Activated CD4-positive, alpha-beta T cell treated with anti-CD3 and anti-CD28 coated beads for 36 hours (primary cell): ENCODE measurements around the gene PIGV. TPM values are rescaled to one million over a fixed set of nuclear protein-coding genes. Genes with fewer than 3 reads are reported as not detected.
A peak's percentile ranks its signal among the peaks of the same experiment; 100 is the strongest.

Experiments
- ATAC-seq: fragments of 200-7000 bp; cut with Tn5 transposase; one replicate; pipeline ENCODE4 v1.10.0; 2021; ENCODE audit warnings: mild to moderate bottlenecking, moderate library complexity
- CTCF ChIA-PET: fragments of 350-600 bp; sonication (Branson Sonifier 250); formaldehyde crosslinking; loops from one replicate; lab custom pipeline; 2021; ENCODE audit warnings: antibody characterized with exemption; lab: Charles Lee
- POLR2A ChIA-PET: fragments of 350-600 bp; sonication (Branson Sonifier 250); formaldehyde crosslinking; loops from one replicate; lab custom pipeline; 2021; ENCODE audit warnings: antibody characterized with exemption, inconsistent platforms; lab: Charles Lee
- DNase-seq: peaks from one replicate; pipeline ENCODE4 v3.0.0-alpha.2; 2020
- H3K27ac Mint-ChIP-seq: one replicate; pipeline ENCODE4 v1.8.0; 2021; ENCODE audit warnings: mixed read lengths
- H3K27me3 Mint-ChIP-seq: one replicate; pipeline ENCODE4 v1.8.0; 2021; ENCODE audit warnings: mixed read lengths
- H3K36me3 Mint-ChIP-seq: one replicate; pipeline ENCODE4 v1.8.0; 2021; ENCODE audit warnings: low read depth, mixed read lengths
- H3K4me1 Mint-ChIP-seq: one replicate; pipeline ENCODE4 v1.8.0; 2021; ENCODE audit warnings: mixed read lengths
- H3K4me3 Mint-ChIP-seq: one replicate; pipeline ENCODE4 v1.8.0; 2021; ENCODE audit warnings: mild to moderate bottlenecking, moderate library complexity, mixed read lengths
- H3K9me3 Mint-ChIP-seq: one replicate; pipeline ENCODE4 v1.8.0; 2021; ENCODE audit warnings: low read depth, mixed read lengths
- intact Hi-C, 2 experiments: fragments of 100-400 bp; cut with DNase I in 1 of 2; cut with micrococcal nuclease in 1 of 2; formaldehyde crosslinking; loops; one replicate each; pipeline versions ENCODE4 v1.14.2 to v1.15.1; 2022 to 2024; cut with DNase I, micrococcal nuclease
- total RNA-seq, 2 experiments: library from RNA; stranded (reverse); gene quantifications; one replicate each; pipeline ENCODE4 v1.2.3, GENCODE V29; 2021

Gene PIGV
- total RNA-seq, 2 experiments from 2014 or later = 12.0 to 17.2 TPM

DNA sequence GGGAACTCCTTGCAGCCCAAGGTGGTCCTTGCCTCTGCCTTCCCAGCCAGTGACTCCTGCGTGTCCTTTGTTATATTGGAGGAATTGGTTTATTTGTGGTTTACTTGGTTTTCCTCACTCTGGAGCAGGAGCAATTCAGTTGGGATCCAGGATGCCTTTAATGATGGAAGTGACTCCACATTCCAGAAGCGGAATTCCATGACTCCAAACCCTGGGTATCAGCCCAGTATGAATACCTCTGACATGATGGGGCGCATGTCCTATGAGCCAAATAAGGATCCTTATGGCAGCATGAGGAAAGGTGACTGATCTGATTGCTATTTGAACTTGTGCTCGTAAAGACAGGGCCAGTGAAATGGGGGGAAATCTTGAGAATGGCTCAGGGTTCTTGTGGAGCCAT, 15.1 kb upstream of the PIGV start:
- H3K4me1 Mint-ChIP-seq = peaks cover 21% of the 10 kb centered on the region
- POLR2A ChIA-PET = interaction anchor here (1.2 kb wide), 1 partner anchor 9 kb away, joined by 3 read pairs; no protein-coding TSS in a partner anchor
- ATAC-seq (no peak), DNase-seq (no peak)
- no peaks in the 10 kb centered on the region for H3K27me3 Mint-ChIP-seq
- H3K36me3 Mint-ChIP-seq = peaks cover 79% of the 10 kb centered on the region
- CTCF ChIA-PET = no interaction called here
- no peaks in the 10 kb centered on the region for H3K9me3 Mint-ChIP-seq
- H3K27ac Mint-ChIP-seq = peak overlapping the region; percentile 26
- intact Hi-C loops = no loop called here
- no peak overlapping the region for H3K4me3 Mint-ChIP-seq

DNA sequence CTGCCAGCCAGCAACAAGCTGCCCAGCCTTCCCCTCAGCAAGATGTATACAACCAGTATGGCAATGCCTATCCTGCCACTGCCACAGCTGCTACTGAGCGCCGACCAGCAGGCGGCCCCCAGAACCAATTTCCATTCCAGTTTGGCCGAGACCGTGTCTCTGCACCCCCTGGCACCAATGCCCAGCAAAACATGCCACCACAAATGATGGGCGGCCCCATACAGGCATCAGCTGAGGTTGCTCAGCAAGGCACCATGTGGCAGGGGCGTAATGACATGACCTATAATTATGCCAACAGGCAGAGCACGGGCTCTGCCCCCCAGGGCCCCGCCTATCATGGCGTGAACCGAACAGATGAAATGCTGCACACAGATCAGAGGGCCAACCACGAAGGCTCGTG, 13.3 kb upstream of the PIGV start:
- no peak overlapping the region for H3K4me3 Mint-ChIP-seq
- intact Hi-C loops = no loop called here
- no peaks in the 10 kb centered on the region for H3K27me3 Mint-ChIP-seq
- H3K4me1 Mint-ChIP-seq = peaks cover 19% of the 10 kb centered on the region
- ATAC-seq (no peak), DNase-seq (no peak)
- H3K36me3 Mint-ChIP-seq = peaks cover 79% of the 10 kb centered on the region
- ChIA-PET POLR2A (no interaction called here), CTCF (no interaction called here)
- H3K27ac Mint-ChIP-seq = no peak overlapping the region
- H3K9me3 Mint-ChIP-seq = no peaks in the 10 kb centered on the region

DNA sequence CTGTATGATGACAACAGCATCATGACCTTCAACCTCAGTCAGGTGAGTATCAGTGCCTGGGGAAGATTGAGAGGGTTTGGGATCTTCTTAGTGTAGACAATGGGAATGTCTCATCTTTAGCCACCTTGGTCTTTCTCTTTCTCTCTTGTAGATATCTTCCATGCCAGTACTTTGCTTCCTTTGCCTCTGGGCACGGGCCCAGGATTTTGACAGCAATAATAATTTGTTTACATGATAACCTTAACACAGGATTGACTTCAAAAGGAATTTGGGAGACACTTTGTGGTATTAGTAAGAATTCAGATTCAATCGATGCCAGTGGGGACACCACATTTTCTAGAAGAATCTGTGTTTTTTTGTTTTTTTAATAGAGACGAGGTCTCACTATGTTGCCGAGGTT, 12.1 kb upstream of the PIGV start:
- H3K4me1 Mint-ChIP-seq = peaks cover 20% of the 10 kb centered on the region
- H3K27ac Mint-ChIP-seq = peak overlapping the region; percentile 27
- H3K36me3 Mint-ChIP-seq = peaks cover 76% of the 10 kb centered on the region
- CTCF ChIA-PET = no interaction called here
- no peak overlapping the region for H3K4me3 Mint-ChIP-seq
- POLR2A ChIA-PET = no interaction called here
- H3K9me3 Mint-ChIP-seq = no peaks in the 10 kb centered on the region
- no peak for ATAC-seq
- H3K27me3 Mint-ChIP-seq = no peaks in the 10 kb centered on the region
- intact Hi-C loops = no loop called here
- DNase-seq = no peak

DNA sequence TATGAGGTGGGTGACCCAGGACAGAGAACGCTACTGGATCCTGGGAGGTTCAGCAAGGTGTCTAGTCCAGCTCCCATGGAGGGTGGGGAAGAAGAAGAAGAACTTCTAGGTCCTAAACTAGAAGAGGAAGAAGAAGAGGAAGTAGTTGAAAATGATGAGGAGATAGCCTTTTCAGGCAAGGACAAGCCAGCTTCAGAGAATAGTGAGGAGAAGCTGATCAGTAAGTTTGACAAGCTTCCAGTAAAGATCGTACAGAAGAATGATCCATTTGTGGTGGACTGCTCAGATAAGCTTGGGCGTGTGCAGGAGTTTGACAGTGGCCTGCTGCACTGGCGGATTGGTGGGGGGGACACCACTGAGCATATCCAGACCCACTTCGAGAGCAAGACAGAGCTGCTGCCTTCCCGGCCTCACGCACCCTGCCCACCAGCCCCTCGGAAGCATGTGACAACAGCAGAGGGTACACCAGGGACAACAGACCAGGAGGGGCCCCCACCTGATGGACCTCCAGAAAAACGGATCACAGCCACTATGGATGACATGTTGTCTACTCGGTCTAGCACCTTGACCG, 8.6 kb upstream of the PIGV start:
- intact Hi-C loops = no loop called here
- no peaks in the 10 kb centered on the region for H3K9me3 Mint-ChIP-seq
- ChIA-PET CTCF (interaction anchor here (0.7 to 2.2 kb wide), 7 partner anchors 11 to 177 kb away, joined by 3 to 9 read pairs (median 4); no protein-coding TSS in a partner anchor), POLR2A (interaction anchor here (1.1 kb wide), 1 partner anchor 87 kb away, joined by 7 read pairs; no protein-coding TSS in a partner anchor)
- no peak overlapping the region for H3K4me3 Mint-ChIP-seq
- ATAC-seq = no peak
- peaks cover 19% of the 10 kb centered on the region for H3K4me1 Mint-ChIP-seq
- no peak for DNase-seq
- no peaks in the 10 kb centered on the region for H3K27me3 Mint-ChIP-seq
- peak overlapping the region; percentile 39 for H3K27ac Mint-ChIP-seq
- peaks cover 68% of the 10 kb centered on the region for H3K36me3 Mint-ChIP-seq

DNA sequence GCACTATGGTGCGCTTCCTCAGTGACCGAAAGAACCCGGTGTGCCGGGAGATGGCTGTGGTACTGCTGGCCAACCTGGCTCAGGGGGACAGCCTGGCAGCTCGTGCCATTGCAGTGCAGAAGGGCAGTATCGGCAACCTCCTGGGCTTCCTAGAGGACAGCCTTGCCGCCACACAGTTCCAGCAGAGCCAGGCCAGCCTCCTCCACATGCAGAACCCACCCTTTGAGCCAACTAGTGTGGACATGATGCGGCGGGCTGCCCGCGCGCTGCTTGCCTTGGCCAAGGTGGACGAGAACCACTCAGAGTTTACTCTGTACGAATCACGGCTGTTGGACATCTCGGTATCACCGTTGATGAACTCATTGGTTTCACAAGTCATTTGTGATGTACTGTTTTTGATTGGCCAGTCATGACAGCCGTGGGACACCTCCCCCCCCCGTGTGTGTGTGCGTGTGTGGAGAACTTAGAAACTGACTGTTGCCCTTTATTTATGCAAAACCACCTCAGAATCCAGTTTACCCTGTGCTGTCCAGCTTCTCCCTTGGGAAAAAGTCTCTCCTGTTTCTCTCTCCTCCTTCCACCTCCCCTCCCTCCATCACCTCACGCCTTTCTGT, 7.3 kb upstream of the PIGV start:
- ATAC-seq = no peak
- peak overlapping the region; percentile 35 for H3K27ac Mint-ChIP-seq

DNA sequence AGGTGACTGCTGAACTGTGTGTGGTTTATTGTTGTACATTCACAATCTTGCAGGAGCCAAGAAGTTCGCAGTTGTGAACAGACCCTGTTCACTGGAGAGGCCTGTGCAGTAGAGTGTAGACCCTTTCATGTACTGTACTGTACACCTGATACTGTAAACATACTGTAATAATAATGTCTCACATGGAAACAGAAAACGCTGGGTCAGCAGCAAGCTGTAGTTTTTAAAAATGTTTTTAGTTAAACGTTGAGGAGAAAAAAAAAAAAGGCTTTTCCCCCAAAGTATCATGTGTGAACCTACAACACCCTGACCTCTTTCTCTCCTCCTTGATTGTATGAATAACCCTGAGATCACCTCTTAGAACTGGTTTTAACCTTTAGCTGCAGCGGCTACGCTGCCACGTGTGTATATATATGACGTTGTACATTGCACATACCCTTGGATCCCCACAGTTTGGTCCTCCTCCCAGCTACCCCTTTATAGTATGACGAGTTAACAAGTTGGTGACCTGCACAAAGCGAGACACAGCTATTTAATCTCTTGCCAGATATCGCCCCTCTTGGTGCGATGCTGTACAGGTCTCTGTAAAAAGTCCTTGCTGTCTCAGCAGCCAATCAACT, 6.4 kb upstream of the PIGV start:
- H3K9me3 Mint-ChIP-seq = no peaks in the 10 kb centered on the region

More for the DNA sequence above, 7.3 kb upstream of the PIGV start:
- Mint-ChIP-seq H3K4me3 (no peak overlapping the region), H3K4me1 (peaks cover 25% of the 10 kb centered on the region), H3K9me3 (no peaks in the 10 kb centered on the region), H3K36me3 (peaks cover 56% of the 10 kb centered on the region), H3K27me3 (no peaks in the 10 kb centered on the region)
- intact Hi-C loops = no loop called here
- POLR2A ChIA-PET = no interaction called here
- peak; percentile 26 for DNase-seq
- CTCF ChIA-PET = interaction anchor here (2.2 kb wide), 1 partner anchor 10 kb away, joined by 9 read pairs; no protein-coding TSS in a partner anchor

DNA sequence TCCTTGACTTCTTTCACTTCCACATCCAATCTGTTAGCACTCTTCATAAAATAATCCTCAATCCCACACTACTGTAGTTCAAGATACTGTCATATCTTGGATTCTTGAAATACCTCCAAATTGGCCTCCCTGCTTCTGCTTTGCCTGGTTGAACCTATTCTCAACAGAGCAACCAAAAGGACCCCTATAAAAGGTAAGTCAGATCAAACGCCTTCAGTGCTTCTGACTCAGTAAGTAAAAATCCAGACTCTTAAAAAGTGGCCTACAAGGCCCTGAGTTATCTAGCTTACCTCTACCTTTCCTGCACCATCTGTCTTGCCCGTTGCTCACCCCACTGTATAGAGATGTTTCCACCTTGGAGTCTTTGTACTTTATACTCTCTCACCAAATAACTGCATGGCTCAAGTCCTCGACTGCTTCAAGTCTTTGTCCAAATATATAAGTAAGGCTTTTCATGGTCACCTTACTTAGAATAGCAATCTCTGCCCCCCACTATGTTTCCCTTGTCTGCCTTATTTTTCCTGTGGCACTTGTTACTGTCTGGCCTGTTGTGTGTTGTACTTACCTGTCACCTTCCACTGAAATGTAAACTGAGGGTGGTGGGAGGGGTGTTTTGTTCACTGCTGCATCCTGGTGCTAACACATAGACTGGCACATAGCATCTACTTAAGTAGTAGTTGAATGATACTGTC, 5.1 kb upstream of the PIGV start:
- H3K4me1 Mint-ChIP-seq = peaks cover 42% of the 10 kb centered on the region
- ChIA-PET POLR2A (interaction anchor here (1.1 kb wide), 2 partner anchors 11 to 86 kb away, joined by 3 to 5 read pairs; no protein-coding TSS in a partner anchor), CTCF (no interaction called here)
- intact Hi-C loops = no loop called here
- DNase-seq (no peak), ATAC-seq (no peak)
- no peak overlapping the region for H3K4me3 Mint-ChIP-seq
- H3K27ac Mint-ChIP-seq = peak overlapping the region; percentile 44
- H3K36me3 Mint-ChIP-seq = peaks cover 44% of the 10 kb centered on the region
- no peaks in the 10 kb centered on the region for H3K9me3 Mint-ChIP-seq
- no peaks in the 10 kb centered on the region for H3K27me3 Mint-ChIP-seq

More for the DNA sequence above, 6.4 kb upstream of the PIGV start:
- DNase-seq (no peak), ATAC-seq (no peak)
- no peaks in the 10 kb centered on the region for H3K27me3 Mint-ChIP-seq
- intact Hi-C loops = no loop called here
- POLR2A ChIA-PET = interaction anchor here (1.1 kb wide), 2 partner anchors 9 to 85 kb away, joined by 3 to 5 read pairs; no protein-coding TSS in a partner anchor
- no peak overlapping the region for H3K27ac Mint-ChIP-seq
- H3K36me3 Mint-ChIP-seq = peaks cover 50% of the 10 kb centered on the region
- CTCF ChIA-PET = interaction anchor here (0.7 to 2.2 kb wide), 5 partner anchors 9 to 182 kb away, joined by 3 to 9 read pairs (median 3); no protein-coding TSS in a partner anchor
- H3K4me3 Mint-ChIP-seq = no peak overlapping the region
- peaks cover 33% of the 10 kb centered on the region for H3K4me1 Mint-ChIP-seq

DNA sequence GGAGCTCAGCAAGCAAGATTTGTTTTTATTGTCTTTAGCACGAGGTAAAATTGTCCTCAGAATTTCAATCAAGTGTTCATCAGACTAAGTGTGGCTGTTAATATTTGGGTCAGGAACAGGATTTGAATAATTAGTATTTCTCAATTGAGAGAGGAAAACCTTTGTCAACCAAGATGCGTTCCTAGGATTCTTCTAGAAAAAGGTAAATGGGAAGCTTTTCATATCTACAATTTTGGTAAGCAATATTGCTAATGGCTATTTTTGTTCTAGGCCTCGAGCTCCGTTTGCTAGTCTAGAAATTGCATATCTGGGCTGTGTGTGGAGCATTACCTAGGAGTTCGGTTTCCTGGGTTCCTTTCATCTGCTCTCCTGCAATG, 4.1 kb upstream of the PIGV start:
- H3K27me3 Mint-ChIP-seq = no peaks in the 10 kb centered on the region
- peak overlapping the region; percentile 21 for H3K27ac Mint-ChIP-seq
- ATAC-seq = no peak
- H3K4me3 Mint-ChIP-seq = no peak overlapping the region
- intact Hi-C loops = no loop called here
- DNase-seq = no peak
- H3K4me1 Mint-ChIP-seq = peaks cover 40% of the 10 kb centered on the region
- H3K36me3 Mint-ChIP-seq = peaks cover 36% of the 10 kb centered on the region
- no peaks in the 10 kb centered on the region for H3K9me3 Mint-ChIP-seq
- CTCF ChIA-PET = interaction anchor here (0.6 kb wide), 1 partner anchor 450 kb away, joined by 4 read pairs; no protein-coding TSS in a partner anchor
- POLR2A ChIA-PET = no interaction called here

DNA sequence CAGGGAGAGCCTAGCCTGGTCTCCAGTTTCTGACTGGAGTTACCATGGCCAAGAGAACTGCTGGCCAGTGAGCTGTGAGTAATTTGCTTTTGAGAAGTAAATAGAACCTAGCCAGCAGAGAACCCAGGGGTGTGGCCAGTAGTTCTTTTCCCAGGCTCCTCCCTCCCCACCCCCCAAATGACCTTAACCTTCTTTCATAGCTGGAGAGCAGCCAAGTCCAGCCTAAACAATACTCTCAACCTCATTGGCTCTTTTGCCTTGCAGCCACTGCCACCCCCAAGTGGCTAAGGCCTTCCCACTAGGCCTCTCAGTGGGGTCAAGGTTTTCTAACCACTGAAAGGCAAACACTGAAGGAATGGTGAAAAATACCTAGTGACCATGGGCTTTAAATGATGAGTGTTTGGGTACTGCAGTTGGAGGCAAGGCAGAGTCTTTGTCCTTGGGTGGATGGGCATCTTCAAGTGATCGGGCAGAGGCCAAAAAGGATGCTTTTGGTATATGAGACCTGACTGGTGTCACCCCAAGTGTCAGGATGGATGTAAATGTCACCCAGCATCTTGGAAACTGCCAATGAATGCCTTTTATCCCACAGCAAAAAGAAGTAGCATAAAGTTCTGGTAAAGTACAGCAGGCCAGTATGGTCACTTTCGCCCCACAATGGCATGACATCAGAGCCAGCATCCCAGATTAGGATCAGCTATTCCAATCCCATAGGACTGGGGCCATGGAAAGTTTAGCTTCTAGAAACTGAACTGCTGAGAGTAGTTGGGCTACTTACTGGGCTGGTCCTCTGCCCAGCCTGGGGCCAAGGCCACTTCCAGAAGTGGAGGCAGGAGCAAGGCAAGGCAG, 3.5 kb upstream of the PIGV start:
- no peaks in the 10 kb centered on the region for H3K9me3 Mint-ChIP-seq
- intact Hi-C loops = no loop called here
- no peak overlapping the region for H3K4me3 Mint-ChIP-seq
- ATAC-seq (no peak), DNase-seq (no peak)
- CTCF ChIA-PET = interaction anchor here (0.6 to 1.9 kb wide), 5 partner anchors 29 to 451 kb away, joined by 3 to 6 read pairs (median 3); no protein-coding TSS in a partner anchor
- H3K36me3 Mint-ChIP-seq = peaks cover 30% of the 10 kb centered on the region
- no peak overlapping the region for H3K27ac Mint-ChIP-seq
- H3K27me3 Mint-ChIP-seq = no peaks in the 10 kb centered on the region
- peaks cover 41% of the 10 kb centered on the region for H3K4me1 Mint-ChIP-seq
- POLR2A ChIA-PET = interaction anchor here (0.6 to 0.7 kb wide), 2 partner anchors 92 to 428 kb away, joined by 3 to 4 read pairs; no protein-coding TSS in a partner anchor

DNA sequence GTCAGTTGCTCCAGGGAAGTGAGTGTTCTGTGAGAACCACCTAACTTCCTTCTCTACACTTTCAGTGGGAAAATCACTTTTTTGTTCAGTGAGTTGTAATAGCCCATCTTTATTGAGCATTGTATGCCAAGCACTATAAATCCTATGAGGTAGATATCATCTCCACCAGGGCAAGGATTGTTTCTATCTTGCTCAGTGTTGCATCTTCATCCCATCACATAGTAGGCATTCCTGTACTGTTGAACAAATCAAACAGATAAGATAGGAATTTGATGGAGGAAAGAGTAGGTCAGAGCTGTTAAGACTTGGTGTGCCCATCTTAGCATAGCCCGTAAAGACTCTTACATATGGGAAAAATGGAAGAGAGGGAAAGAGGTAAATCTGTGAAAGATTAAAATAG, 2.9 kb upstream of the PIGV start:
- Mint-ChIP-seq H3K27me3 (no peaks in the 10 kb centered on the region), H3K27ac (peak overlapping the region; percentile 21), H3K9me3 (no peaks in the 10 kb centered on the region), H3K36me3 (peaks cover 24% of the 10 kb centered on the region), H3K4me1 (peaks cover 46% of the 10 kb centered on the region), H3K4me3 (no peak overlapping the region)
- ChIA-PET CTCF (interaction anchor here (0.7 to 8.0 kb wide), 6 partner anchors 30 to 182 kb away, joined by 3 to 180 read pairs (median 3); no protein-coding TSS in a partner anchor), POLR2A (interaction anchor here (0.6 to 0.7 kb wide), 2 partner anchors 93 to 429 kb away, joined by 3 to 4 read pairs; no protein-coding TSS in a partner anchor)
- DNase-seq (no peak), ATAC-seq (no peak)
- intact Hi-C loops = loop anchor here in 1 of 2 experiments (5.0 kb wide), 1 partner anchor 942 kb away; the partner anchor contains the start of gene FAM76A
